ENCODE results near the gene PCSK5.
A peak's percentile ranks its signal among the peaks of the same experiment; 100 is the strongest.

The PCSK5 gene

DNA sequence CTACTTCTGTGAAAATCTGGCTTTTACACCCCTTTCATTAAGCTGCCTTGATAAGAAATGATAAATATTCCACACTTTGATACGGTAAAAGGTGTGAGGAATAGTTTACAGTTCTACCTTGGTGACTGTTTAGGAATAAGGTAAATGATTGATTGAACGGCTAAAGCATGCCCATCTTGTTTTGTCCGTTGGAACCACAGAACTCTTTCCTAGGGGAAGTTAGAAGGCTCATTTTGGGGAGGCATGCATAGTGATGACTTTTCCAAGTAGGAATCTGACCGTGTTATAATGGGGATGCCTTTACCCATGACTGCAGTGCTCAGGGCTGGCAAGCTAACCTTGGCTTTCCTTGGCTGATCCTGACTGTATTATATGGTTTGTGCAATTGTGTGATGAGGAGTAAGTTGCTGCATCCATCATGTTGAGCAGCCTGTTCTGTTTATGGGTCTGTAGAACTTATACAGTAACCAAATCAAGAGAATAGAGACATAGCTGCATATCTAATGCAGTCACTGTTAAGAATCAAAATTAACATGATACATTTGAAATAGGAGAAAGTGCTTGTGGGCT is 24.5 kb downstream of the PCSK5 start:
- no peak for DNase-seq (ENCODE audit: low read depth)
- no peak overlapping the region for H3K4me3 ChIP-seq (ENCODE audit: low read length)
- TF ChIP-seq, protein P1, sequence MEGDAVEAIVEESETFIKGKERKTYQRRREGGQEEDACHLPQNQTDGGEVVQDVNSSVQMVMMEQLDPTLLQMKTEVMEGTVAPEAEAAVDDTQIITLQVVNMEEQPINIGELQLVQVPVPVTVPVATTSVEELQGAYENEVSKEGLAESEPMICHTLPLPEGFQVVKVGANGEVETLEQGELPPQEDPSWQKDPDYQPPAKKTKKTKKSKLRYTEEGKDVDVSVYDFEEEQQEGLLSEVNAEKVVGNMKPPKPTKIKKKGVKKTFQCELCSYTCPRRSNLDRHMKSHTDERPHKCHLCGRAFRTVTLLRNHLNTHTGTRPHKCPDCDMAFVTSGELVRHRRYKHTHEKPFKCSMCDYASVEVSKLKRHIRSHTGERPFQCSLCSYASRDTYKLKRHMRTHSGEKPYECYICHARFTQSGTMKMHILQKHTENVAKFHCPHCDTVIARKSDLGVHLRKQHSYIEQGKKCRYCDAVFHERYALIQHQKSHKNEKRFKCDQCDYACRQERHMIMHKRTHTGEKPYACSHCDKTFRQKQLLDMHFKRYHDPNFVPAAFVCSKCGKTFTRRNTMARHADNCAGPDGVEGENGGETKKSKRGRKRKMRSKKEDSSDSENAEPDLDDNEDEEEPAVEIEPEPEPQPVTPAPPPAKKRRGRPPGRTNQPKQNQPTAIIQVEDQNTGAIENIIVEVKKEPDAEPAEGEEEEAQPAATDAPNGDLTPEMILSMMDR (IDR thresholded peaks at IDR 0.05; ENCODE audit: insufficient read depth, low read depth, low read length, missing control alignments): no peak

DNA sequence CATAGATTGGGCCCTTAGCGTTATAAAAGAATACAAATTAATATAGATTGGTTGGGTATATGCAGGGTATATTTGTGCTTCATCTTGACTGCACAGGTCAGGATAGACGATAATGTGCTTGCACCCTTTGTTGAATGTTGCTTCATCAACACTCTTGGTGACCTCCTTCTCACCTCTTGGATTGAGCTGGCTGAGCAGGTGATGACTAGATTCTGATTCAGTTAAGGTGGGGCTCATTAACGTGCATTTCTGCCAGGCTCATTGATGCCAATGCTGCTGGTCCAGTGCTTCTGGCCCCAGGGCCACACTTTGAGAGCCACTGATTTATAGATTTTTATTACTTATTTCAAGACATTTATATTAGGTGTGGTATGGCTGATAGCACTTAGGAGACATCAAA is 27.7 kb downstream of the PCSK5 start:
- no peak overlapping the region for H3K4me3 ChIP-seq (ENCODE audit: low read length)
- TF ChIP-seq, protein P1 (IDR thresholded peaks at IDR 0.05; ENCODE audit: insufficient read depth, low read depth, low read length, missing control alignments): no peak
- DNase-seq (ENCODE audit: low read depth): peak; percentile 92

DNA sequence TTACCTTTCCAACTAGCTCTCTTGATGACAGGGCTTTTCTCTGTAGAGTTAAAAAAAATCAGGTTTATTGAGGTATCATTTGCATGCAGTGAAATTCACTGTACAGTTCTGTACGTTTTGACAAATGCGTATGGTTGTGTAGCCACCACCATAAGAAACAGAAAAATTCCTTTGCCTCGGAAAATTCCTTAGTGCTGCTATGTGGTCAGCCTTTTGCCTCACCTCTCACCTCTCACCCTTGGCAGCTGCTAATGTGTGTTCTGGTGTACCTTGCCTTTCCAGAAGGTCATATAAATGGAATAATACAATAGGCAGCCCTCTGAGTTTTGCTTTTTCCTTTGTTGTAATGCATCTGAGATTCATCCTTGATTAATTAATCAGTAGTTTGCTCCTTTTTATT is 28.4 kb downstream of the PCSK5 start:
- TF ChIP-seq, protein P1 (IDR thresholded peaks at IDR 0.05; ENCODE audit: insufficient read depth, low read depth, low read length, missing control alignments): no peak
- DNase-seq (ENCODE audit: low read depth): no peak
- no peak overlapping the region for H3K4me3 ChIP-seq (ENCODE audit: low read length)

DNA sequence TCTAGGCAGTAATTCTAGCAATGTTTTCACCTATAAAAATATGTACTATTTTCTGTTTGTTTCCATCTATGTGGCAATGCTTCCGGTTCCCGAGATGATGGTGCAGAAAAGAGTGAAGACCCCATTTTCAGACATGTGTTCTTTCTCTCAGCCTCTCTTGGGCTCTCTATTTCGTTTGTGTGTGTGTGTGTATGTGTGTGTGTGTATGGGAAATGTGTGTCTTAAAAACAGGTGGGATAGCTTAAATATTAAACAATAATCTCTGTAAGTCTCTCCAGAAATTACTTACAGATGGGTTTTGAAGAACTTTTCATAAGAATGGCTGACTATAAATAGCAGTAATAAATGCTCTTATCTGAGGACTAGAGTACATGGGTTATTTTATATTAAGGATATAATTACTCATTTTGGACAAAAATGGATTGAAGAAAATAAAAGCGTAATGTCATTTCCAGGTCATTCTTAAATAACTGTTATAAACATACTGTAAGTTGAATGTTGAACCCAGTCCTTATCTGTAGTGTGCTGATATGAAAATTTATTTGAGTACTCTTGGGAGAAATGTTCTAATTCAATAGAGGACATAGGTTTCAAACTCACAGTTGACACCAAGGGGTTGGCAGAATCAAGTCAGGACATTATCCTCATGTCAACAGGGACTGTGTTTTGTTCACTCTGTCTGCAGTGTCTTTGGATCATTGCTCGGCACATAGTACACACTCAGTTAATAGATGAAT is 31.1 kb downstream of the PCSK5 start:
- DNase-seq (ENCODE audit: low read depth): no peak
- TF ChIP-seq, protein P1 (IDR thresholded peaks at IDR 0.05; ENCODE audit: insufficient read depth, low read depth, low read length, missing control alignments): no peak
- no peak overlapping the region for H3K4me3 ChIP-seq (ENCODE audit: low read length)

DNA sequence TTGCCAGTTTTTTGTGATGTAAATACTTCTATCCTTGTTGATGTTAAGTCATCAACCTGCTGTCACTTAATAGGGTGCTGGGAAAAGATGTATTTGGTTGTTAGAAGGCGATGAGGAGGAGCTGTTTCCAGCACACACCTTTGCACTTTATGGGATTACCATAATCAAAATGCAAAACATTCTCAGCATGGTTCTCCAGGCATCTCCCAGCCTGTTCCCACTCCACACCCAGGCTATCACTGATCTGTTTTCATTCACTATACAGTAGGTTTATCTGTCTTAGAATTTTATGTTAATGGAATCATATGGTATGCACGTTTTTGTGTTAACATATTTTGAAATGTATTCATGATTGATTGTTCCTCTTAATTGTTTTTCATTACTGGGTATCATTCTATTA is 35.9 kb downstream of the PCSK5 start:
- no peak overlapping the region for H3K4me3 ChIP-seq (ENCODE audit: low read length)
- DNase-seq (ENCODE audit: low read depth): no peak
- TF ChIP-seq, protein P1 (IDR thresholded peaks at IDR 0.05; ENCODE audit: insufficient read depth, low read depth, low read length, missing control alignments): no peak

DNA sequence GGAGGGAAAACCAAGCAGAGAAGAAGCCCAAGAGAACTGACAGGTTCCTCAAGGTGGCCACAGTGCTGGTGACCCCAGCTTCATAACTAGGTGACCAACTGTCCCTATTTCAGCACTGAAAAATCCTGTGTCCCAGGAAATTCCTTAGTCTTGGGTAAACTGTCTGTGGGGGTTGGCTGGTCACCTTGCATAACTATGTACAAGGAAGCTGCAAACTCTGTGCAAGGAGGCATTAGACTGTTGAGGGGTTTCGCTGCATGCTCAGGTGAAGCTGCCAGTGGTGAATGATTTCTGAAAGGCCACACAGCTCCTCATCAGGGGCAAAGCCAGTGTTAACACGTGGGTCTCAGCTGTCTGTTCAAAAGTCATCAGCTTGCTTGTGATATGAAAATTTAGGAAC is 36.9 kb downstream of the PCSK5 start:
- H3K4me3 ChIP-seq (ENCODE audit: low read length): no peak overlapping the region
- TF ChIP-seq, protein P1 (IDR thresholded peaks at IDR 0.05; ENCODE audit: insufficient read depth, low read depth, low read length, missing control alignments): no peak
- no peak for DNase-seq (ENCODE audit: low read depth)

DNA sequence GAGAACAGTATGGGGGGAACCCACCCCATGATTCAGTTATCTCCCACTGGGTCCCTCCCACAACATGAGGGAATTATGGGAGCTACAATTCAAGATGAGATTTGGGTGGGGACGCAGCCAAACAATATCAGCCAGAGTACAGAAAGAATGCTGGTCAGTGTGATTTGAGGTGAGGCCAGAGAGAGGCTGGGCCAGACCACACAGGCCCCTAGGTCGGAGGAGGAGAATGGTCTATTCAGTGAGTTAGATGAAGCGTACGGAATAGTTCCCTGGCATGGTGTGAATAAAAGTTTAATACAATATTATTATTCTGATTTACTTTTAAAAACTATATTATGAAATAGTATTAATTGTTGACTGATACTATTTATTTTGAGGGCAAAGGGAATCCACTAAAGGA is 39.7 kb downstream of the PCSK5 start:
- TF ChIP-seq, protein P1 (IDR thresholded peaks at IDR 0.05; ENCODE audit: insufficient read depth, low read depth, low read length, missing control alignments): no peak
- DNase-seq (ENCODE audit: low read depth): no peak
- H3K4me3 ChIP-seq (ENCODE audit: low read length): no peak overlapping the region

All from epithelial cell of esophagus (primary cell).